OCI-LY1 (cell line): ENCODE data around the gene IDUA.

Experiments used
- CTCF ChIP-seq: fragments of 200-600 bp; sonication (generic), shearing (Covaris generic); IDR thresholded peaks from 2 replicates; pipeline ENCODE4 v1.5.1; 2017; ENCODE audit warnings: mild to moderate bottlenecking, antibody characterized with exemption, low read length, moderate library complexity, mixed read lengths
- EZH2 ChIP-seq: fragments of 200-600 bp; sonication (generic), shearing (Covaris generic); IDR thresholded peaks from 2 replicates; pipeline ENCODE4 v1.8.0; 2017; ENCODE audit warnings: borderline replicate concordance, mixed run types, mild to moderate bottlenecking, antibody characterized with exemption, low read length, moderate library complexity, mixed read lengths

GRCh38 chr4:951186-951585 is 35.7 kb upstream of the IDUA start:
- no peak for TF ChIP-seq CTCF
- TF ChIP-seq EZH2: no peak
